CD4-positive, alpha-beta T cell treated with Interleukin-1 beta for 1 hour (primary cell): Measurements from ENCODE around the gene ZAR1L.
"Not testable (repeated sequence)": the region's sequence is repeated elsewhere in the genome, so short reads cannot be mapped to it uniquely, and the experiment has no call there.

ENCODE experiments used
- DNase-seq, 2 donors: peaks; one replicate each; pipeline ENCODE4 v3.0.0-alpha.2; 2020 to 2022

ZAR1L gene

DNA sequence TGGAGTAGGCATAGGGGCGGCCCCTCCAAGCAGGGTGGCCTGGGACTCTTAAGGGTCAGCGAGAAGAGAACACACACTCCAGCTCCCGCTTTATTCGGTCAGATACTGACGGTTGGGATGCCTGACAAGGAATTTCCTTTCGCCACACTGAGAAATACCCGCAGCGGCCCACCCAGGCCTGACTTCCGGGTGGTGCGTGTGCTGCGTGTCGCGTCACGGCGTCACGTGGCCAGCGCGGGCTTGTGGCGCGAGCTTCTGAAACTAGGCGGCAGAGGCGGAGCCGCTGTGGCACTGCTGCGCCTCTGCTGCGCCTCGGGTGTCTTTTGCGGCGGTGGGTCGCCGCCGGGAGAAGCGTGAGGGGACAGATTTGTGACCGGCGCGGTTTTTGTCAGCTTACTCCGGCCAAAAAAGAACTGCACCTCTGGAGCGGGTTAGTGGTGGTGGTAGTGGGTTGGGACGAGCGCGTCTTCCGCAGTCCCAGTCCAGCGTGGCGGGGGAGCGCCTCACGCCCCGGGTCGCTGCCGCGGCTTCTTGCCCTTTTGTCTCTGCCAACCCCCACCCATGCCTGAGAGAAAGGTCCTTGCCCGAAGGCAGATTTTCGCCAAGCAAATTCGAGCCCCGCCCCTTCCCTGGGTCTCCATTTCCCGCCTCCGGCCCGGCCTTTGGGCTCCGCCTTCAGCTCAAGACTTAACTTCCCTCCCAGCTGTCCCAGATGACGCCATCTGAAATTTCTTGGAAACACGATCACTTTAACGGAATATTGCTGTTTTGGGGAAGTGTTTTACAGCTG lies at the start of gene ZAR1L, which contains the start of gene BRCA2:
TSS of gene ZAR1L (minus strand) at position 126 of the 790 bp plus-strand sequence. CDS start 3,438 bp downstream, outside the sequence.
TSS of gene BRCA2 (plus strand) at position 271 of the 790 bp plus-strand sequence. CDS start 953 bp downstream, outside the sequence.
- DNase-seq, result peak; percentile 87 to 89

DNA sequence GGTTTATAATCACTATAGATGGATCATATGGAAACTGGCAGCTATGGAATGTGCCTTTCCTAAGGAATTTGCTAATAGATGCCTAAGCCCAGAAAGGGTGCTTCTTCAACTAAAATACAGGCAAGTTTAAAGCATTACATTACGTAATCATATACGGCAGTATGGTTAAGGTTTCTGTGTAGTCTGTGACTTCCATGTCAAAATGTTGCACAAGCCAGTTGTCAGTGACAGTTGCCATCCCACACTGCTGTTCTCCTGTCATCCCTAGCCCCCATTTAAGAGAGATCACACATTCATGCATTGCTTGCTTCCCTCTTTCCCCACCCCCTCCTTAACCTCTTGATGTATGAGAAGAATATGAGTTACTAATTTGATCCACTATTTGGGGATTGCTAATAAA lies 47.4 kb upstream of the ZAR1L start:
- no peak for DNase-seq

GRCh38 chr13:32355935-32356334 lies 40.8 kb upstream of the ZAR1L start:
- DNase-seq, result not testable (repeated sequence)

GRCh38 chr13:32354040-32354439 lies 38.9 kb upstream of the ZAR1L start:
- DNase-seq, result no peak

DNA sequence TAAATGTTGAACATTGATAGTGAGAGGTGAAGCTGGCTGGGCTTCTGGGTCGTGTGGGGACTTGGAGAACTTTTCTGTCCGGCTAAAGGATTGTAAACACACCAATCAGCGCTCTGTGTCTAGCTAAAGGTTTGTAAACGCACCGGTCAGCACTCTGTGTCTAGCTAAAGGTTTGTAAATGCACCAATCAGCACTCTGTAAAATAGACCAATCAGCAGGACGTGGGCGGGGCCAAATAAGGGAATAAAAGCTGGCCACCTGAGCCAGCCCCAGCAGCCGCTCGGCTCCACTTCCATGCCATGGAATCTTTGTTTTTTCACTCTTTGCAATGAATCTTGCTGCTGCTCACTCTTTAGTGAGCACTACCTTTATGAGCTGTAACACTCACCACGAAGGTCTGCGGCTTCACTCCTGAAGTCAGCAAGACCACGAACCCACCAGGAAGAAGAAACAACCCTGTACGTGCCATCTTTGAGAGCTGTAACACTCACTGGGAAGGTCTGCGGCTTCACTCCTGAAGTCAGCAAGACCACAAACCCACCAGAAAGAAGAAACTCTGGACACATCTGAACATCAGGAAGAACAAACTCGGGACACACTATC lies 35.8 kb upstream of the ZAR1L start:
- DNase-seq, result not testable (repeated sequence)

DNA sequence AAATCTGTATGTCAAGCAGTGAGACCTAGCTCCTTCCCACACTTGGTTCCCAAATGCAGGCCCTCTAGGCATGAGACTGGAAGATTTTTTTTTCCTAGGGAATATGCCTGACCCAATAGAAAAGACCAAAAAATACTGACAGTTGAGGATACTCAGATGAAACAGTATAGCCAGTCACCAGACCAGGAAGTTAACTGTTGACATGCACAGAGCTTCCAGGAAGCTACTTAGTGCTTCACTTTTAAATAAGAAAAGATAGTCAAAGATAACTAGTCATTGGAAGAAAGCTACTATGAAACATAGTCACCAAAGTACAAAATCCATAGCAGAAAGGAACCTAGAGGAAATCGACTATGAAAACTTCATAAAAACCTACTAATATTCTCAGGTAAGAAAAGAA lies 32.5 kb upstream of the ZAR1L start:
- DNase-seq, result no peak

DNA sequence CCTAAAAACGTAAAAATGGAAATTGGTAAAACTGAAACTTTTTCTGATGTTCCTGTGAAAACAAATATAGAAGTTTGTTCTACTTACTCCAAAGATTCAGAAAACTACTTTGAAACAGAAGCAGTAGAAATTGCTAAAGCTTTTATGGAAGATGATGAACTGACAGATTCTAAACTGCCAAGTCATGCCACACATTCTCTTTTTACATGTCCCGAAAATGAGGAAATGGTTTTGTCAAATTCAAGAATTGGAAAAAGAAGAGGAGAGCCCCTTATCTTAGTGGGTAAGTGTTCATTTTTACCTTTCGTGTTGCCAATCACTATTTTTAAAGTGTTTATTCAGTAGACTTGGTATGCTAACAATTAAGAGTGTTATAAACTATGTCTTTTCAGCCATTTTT lies 25.8 kb upstream of the ZAR1L start:
- no peak for DNase-seq

DNA sequence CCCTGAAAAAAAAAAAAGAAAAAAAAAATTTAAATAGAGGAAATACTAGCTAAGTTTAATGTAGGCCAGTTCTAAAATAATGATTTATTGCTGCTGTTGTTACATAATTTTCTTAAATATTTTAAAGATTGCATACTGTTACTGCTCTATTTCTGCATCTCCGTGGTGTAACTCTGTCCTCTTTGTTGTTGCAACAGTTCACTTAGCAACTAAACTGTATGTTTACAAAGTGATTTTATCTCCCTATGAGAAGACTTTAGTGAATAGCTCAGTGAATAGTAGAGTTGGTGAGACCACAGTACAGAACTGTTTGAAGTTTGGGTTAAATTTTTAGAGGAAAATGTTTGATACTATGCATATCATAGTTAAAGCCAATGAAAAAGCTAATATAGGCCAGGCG lies 19.5 kb upstream of the ZAR1L start:
- DNase-seq, result no peak

DNA sequence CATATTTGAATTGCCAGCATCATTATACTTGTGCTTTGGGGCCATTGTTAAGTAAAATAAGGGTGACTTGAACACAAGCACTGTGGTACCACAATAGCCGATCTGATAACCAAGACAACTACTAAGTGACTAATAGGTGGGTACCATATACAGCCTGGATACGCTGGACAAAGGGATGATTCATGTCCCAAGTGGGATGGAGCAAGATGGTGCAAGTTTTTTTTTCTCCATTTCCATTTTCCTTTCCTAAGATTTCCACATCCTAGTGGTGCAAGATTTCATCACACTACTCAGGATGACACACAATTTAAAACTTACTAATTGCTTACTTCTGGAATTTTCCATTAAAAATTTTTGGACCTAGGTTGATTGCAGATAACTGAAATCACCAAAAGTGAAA lies 15.3 kb upstream of the ZAR1L start:
- DNase-seq, result no peak

DNA sequence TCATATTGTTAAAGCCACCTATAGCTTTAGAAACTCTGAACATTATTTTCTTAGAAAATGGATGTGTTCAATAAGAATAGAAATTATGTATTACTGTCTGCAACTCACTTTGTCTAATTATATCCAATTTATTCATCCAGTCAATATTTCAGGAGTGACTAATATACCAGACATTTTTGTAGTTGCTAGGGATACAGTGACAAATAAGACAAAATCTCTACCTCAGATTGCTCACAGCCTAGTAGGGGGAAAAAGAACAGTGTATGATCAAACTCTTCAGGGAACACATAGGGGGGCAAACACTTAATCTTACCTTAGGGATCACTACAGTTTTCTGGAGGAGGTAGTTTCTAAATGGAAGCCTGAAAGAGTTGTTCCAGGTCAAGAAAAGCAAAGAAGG lies 8.7 kb upstream of the ZAR1L start:
- no peak for DNase-seq

DNA sequence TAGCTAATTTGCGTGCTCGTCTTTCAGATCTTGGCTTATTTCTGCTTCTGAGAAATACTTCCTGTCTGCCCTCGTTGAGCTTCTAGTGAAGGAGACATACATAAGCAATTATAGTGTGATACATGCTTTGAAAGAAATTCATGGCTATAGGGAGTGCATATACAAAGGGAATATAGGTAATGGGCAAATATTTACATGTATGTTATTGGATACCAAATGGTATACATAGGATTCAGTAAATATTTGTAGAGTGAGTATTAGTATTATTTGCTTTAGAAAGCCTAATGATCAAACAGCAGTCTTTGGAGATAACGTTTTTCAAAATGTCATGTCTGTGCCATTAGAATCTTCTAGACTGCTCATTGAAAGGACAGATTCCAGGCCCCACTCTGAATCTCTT lies 5.4 kb upstream of the ZAR1L start:
- no peak for DNase-seq

DNA sequence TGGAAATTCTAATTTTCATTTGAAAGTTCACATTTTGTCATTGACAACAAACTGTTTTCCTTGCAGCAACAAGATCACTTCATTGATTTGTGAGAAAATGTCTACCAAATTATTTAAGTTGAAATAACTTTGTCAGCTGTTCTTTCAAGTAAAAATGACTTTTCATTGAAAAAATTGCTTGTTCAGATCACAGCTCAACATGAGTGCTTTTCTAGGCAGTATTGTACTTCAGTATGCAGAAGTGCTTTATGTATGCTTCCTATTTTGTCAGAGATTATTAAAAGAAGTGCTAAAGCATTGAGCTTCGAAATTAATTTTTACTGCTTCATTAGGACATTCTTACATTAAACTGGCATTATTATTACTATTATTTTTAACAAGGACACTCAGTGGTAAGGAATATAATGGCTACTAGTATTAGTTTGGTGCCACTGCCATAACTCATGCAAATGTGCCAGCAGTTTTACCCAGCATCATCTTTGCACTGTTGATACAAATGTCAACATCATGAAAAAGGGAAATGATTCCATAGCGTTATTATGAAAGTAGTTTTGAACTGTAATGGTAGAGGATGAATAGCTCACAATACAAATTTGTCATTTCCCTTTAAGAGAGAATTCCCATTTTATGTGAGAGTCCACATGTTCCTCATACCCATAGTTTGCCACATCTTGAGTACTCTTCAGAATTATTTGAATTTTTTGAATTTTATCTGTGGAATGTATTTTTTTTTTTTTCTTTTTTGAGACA lies 2.7 kb upstream of the ZAR1L start:
- DNase-seq, result no peak

DNA sequence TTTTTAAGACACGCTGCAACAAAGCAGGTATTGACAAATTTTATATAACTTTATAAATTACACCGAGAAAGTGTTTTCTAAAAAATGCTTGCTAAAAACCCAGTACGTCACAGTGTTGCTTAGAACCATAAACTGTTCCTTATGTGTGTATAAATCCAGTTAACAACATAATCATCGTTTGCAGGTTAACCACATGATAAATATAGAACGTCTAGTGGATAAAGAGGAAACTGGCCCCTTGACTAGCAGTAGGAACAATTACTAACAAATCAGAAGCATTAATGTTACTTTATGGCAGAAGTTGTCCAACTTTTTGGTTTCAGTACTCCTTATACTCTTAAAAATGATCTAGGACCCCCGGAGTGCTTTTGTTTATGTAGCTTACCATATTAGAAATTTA lies 1.3 kb upstream of the ZAR1L start:
- DNase-seq, result no peak

GRCh38 chr13:32316028-32316339 lies 821 bp upstream of the ZAR1L start:
- no peak for DNase-seq

DNA sequence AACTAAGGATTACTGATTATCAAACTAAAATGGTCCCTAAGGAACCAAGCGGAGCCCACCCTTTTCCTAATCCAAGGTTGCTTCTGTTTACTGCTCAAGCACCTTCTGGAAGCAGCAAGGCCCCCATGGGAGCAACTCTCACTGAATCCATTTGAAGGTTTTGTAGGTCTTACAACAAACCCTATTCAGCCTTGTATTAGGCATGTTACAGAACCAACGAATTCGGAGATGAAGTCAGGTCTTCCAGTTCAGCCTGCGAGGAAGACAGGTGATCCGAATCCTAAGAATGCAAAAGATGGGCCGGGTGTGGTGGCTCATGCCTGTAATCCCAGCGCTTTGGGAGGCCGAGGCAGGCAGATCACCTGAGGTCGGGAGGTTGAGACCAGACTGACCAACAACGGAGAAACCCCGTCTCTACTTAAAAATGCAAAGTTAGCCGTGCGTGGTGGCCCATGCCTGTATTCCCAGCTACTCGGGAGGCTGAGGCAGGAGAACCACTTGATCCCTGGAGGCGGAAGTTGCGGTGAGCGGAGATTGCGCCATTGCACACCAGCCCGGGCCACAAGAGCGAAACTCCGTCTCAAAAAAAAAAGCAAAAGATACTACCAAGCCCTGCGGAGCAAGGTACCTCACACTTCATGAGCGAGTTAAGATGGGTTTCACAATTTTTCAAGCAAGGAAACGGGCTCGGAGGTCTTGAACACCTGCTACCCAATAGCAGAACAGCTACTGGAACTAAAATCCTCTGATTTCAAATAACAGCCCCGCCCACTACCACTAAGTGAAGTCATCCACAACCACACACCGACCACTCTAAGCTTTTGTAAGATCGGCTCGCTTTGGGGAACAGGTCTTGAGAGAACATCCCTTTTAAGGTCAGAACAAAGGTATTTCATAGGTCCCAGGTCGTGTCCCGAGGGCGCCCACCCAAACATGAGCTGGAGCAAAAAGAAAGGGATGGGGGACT lies 609 bp downstream of the ZAR1L start:
- peak; percentile 79 to 80 for DNase-seq

GRCh38 chr13:32311188-32311897 lies 3.8 kb downstream of the ZAR1L start:
- no peak for DNase-seq

DNA sequence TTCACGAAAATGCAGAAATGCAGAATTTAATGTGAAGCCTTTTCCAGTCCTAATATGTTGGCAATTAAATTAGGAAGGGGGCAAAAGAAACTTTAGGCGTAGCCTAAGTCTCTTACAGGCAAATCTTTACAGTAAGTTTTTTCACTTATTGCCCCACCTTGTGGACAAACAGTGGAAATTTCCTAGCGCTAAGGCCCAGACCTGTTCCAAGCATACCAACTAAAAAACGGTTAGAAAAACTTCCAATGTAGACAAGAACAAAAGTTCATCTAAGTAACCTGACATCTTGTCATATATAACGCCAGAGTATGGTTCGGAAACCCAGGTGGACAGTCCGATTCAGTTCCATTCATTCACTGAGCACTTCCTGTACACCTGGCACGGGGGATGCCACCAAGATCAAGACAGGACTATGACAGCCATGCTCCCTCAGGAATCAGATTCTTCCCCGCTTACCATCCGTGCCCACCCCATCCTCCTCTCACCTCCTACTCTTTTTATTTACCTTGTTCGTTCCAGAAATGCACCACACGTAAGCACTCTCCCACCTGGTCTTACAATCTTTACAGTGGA lies 4.9 kb downstream of the ZAR1L start:
- peak; percentile 17 to 63 for DNase-seq

- no peak for DNase-seq
Observed at GRCh38 chr13:32309312-32310133, 5.6 kb downstream of the ZAR1L start.

- no peak for DNase-seq
Observed at GRCh38 chr13:32305646-32306045, 9.5 kb downstream of the ZAR1L start.

- DNase-seq, result no peak
Observed at GRCh38 chr13:32302461-32302860, 12.7 kb downstream of the ZAR1L start.

DNA sequence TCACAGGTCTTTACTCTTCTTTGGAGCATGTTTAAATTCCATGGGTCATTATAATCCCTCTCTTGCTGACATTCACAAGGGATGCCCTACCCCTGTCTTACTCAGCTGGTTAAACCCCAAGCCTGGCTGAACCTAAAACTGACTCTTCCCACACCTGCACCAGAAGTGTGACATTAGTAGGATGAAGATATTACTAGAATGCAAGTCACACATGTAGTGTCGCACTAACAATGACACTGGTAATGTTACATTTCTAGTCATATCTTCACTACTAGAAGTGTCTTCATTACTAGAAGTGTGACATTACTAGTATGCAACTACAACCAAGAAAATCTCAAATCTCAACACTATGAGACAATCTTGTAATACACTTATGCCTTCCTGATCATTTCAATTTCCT lies 14.2 kb downstream of the ZAR1L start:
- DNase-seq, result no peak
